NCI-H1092 (cell line): Measurements from ENCODE around the gene ABCC1.
"Not testable (repeated sequence)": the region's sequence is repeated elsewhere in the genome, so short reads cannot be mapped to it uniquely, and the experiment has no call there.

Experiments used
- DNase-seq: peaks from one replicate; lab custom pipeline; 2025; lab: John Stamatoyannopoulos, UW

Gene ABCC1

GRCh38 chr16:15949210-15950160 is at the start of gene ABCC1:
ABCC1 (plus strand) TSS chr16:15949616; CDS start chr16:15949752, 136 bp downstream.
- peak; percentile 11 for DNase-seq

- no peak for DNase-seq
Measured at GRCh38 chr16:15900357-15900756, 49.1 kb upstream of the ABCC1 start.

GRCh38 chr16:15900901-15901500 is 48.4 kb upstream of the ABCC1 start:
- no peak for DNase-seq

- DNase-seq: no peak
Measured at GRCh38 chr16:15903960-15904359, 45.5 kb upstream of the ABCC1 start.

DNA sequence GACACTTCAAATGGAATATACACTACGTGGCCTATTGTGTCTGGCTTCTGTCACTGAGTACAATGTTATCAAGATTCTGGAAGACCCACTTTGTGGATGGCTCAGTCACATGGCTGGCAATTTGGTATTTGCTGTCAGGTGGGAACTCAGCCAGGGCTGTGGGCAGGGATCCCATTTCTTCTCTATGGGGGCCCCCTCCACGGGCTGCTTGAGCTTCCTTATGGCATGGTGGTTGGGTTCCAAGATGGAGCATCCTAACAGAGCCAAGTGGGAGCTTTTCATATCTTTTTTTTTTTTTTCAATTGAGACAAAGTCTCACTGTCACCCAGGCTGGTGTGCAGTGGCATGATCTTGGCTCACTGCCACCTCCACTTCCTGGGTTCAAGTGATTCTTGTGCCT is 43.0 kb upstream of the ABCC1 start:
- no peak for DNase-seq

- DNase-seq: no peak
Measured at GRCh38 chr16:15907863-15908478, 41.4 kb upstream of the ABCC1 start.

GRCh38 chr16:15911198-15911597 is 38.2 kb upstream of the ABCC1 start:
- no peak for DNase-seq

DNA sequence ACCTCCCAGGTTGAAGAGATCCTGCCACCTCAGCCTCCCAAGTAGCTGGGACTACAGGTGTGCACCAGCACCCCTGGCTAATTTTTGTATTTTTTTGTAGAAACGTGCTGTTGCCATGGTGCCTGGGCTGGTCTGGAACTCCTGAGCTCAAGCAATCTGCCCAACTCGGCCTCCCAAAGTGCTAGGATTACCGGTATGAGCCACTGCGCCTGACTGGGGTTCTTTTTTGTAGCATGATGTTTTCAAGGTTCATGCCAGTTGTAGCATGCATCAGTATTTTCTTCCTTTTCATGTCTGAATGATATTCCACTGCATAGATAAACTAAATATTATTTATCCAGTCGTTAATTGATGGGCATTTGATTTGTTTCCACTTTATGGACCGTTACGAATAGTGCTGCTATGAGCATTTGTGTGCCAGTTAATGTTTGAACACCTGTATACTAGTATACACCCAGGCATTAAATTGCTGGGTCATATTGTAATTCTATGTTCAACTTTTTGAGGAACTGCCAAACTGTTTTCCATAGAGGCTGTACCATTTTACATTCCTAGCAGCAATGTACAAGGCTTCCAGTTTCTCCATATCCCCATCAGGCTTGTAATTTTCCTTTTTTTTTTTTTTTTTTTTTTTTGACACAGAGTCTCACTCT is 36.2 kb upstream of the ABCC1 start:
- DNase-seq: no peak

GRCh38 chr16:15915555-15916081 is 33.8 kb upstream of the ABCC1 start:
- DNase-seq: no peak

GRCh38 chr16:15916323-15916722 is 33.1 kb upstream of the ABCC1 start:
- DNase-seq: no peak

GRCh38 chr16:15918314-15918713 is 31.1 kb upstream of the ABCC1 start:
- not testable (repeated sequence) for DNase-seq

GRCh38 chr16:15919331-15919730 is 30.1 kb upstream of the ABCC1 start:
- DNase-seq: no peak

DNA sequence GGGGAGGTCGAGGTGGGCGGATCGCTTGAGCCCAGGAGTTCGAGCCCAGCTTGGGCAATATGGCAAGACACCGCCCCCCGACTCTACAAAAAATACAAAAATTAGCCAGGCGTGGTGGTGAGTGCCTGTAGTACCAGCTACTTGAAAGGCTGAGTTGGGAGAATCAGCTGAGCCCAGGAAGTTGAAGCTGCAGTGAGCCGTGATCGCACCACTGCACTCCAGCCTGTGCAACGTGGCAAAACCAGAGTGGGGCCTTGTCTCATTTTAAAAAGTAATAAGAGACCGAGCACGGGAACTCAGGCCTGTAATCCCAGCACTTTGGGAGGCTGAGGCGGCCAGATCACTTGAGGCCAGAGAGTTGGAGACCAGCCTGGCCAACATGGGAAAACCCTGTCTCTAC is 24.4 kb upstream of the ABCC1 start:
- DNase-seq: no peak

GRCh38 chr16:15925631-15926030 is 23.8 kb upstream of the ABCC1 start:
- DNase-seq: no peak

DNA sequence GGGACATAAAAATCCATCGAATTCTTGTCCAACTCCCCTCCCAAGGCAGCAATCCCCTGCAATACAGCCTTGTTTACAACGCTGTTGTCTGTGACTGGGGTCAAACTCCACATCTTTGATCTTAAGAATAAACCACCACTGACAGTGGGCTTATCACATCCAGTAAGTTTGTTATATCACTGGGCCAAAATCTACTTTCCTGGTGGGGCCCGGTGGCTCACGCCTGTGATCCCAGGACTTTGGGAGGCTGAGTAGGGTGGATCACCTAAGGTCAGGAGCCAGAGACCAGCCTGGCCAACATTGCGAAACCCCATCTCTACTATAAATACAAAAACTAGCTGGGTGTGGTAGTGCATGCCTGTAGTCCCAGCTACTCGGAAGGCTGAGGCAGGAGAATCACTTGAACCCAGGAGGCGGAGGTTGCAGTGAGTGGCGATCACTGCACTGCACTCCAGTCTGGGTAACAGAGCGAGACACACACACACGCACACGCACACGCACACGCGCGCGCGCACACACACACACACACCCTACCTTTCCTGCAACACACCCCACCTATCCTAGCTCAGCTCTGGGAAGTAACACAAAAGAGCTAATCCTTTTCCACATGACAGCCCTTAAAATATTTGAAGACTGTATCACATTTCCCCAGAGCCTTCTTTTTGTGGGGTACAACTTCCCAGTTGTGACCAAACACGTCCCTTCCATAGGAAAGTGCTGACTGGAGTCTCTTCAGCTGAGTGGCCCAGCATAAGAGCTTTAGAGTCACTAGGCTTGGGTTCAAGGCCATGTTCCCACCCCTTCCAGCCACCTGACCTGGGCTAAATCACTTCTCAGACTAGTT is 20.9 kb upstream of the ABCC1 start:
- no peak for DNase-seq

GRCh38 chr16:15932939-15933338 is 16.5 kb upstream of the ABCC1 start:
- DNase-seq: no peak

DNA sequence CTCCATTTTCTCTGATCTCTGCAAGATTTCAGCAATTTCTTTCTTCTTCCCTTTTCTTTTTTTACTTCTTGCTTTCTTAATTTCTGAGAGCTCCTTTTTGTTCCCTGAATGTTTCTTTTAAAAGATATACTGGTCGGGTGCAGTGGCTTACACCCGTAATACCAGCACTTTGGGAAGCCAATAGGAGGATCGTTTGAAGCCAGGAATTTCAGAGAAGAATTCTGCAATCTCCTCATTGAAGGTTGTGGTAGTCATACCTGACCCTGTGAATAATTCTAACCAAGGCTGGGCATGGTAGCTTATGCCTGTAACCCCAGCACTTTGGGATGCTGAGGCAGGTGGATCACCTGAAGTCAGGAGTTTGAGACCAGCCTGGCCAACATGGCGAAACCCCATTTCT is 15.6 kb upstream of the ABCC1 start:
- DNase-seq: no peak

DNA sequence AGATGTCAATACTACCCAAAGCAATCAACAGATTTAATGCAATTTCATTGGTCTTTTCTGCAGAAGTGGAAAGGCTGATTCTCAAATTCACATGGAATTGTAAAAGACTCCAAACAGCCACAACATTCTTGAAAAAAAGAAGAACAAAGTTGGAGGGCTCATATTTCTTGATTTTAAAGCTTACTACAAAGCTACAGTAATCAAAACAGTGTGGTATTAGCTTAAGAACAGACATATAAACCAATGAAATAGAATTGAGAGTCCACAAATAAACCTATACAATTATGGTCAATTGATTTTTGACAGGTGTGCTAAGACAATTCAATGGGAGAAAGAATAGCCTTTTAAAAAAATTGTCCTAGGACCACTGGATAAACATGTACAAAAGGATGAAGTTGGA is 14.4 kb upstream of the ABCC1 start:
- DNase-seq: no peak

- DNase-seq: not testable (repeated sequence)
Measured at GRCh38 chr16:15936809-15937208, 12.6 kb upstream of the ABCC1 start.

DNA sequence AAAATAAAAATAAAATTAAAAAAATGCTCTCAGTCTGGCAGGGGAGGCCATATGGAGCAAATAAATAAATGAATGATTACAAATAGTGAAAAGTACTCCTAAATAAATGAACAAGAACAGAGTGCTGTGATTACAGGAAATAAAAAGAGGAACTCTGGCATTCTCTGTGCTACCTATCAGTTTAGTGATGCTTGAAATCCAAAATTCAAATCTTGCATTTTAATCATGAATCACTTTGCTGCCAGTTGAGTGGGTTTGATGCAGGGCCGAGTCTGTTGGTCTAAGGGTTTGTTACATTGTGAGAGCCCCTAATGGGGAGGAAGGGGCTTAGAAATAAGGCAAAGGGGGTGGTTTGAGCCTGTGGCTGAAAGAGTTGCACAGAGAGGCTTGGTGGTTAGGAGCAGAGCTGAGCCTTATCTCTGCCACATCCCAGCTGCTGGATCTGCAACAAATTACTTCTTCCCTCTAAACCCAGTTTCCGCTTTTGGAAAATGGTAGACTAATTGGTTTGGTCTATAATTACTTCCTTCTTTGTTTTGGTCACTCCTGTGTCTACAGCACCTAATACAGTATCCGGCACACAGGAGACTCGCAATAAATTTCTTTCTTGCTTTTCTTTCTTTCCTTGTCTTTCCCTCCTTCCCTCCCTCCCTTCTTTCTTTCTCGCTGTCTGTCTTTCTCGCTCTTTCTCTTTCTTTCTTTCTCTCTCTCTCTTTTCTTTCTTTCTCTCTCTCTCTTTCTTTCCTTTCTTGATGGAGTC is 6.3 kb upstream of the ABCC1 start:
- no peak for DNase-seq
